ENCODE data around the gene FABP1.

FABP1 gene

GRCh38 chr2:88127888-88128653, at the start of gene FABP1:
Gene FABP1, minus strand, starts transcription at chr2:88128062. Its CDS starts 45 bp downstream, at chr2:88128017.
- DNase-seq, result no peak

- DNase-seq, result no peak
Measured at GRCh38 chr2:88177556-88177955, 49.7 kb upstream of the FABP1 start.

- DNase-seq, result no peak
Measured at GRCh38 chr2:88176352-88176984, 48.6 kb upstream of the FABP1 start.

- no peak for DNase-seq
Measured at GRCh38 chr2:88172882-88173281, 45.0 kb upstream of the FABP1 start.

GRCh38 chr2:88171966-88172365, 44.1 kb upstream of the FABP1 start:
- DNase-seq, result no peak

- DNase-seq, result no peak
Measured at GRCh38 chr2:88170472-88170892, 42.6 kb upstream of the FABP1 start.

- no peak for DNase-seq
Measured at GRCh38 chr2:88168386-88168785, 40.5 kb upstream of the FABP1 start.

- DNase-seq, result no peak
Measured at GRCh38 chr2:88167740-88168139, 39.9 kb upstream of the FABP1 start.

GRCh38 chr2:88165332-88166003, 37.6 kb upstream of the FABP1 start:
- DNase-seq, result no peak

GRCh38 chr2:88161446-88162244, 33.8 kb upstream of the FABP1 start:
- DNase-seq, result no peak

- no peak for DNase-seq
Measured at GRCh38 chr2:88160517-88160916, 32.7 kb upstream of the FABP1 start.

GRCh38 chr2:88159955-88160415, 32.1 kb upstream of the FABP1 start:
- DNase-seq, result peak; percentile 81

- DNase-seq, result no peak
Measured at GRCh38 chr2:88159481-88159880, 31.6 kb upstream of the FABP1 start.

GRCh38 chr2:88148929-88149438, 21.1 kb upstream of the FABP1 start:
- DNase-seq, result no peak

- no peak for DNase-seq
Measured at GRCh38 chr2:88147145-88147544, 19.3 kb upstream of the FABP1 start.

GRCh38 chr2:88146590-88146989, 18.7 kb upstream of the FABP1 start:
- no peak for DNase-seq

- DNase-seq, result no peak
Measured at GRCh38 chr2:88144914-88145497, 17.1 kb upstream of the FABP1 start.

GRCh38 chr2:88144271-88144670, 16.4 kb upstream of the FABP1 start:
- no peak for DNase-seq

- no peak for DNase-seq
Measured at GRCh38 chr2:88141952-88142351, 14.1 kb upstream of the FABP1 start.

- DNase-seq, result no peak
Measured at GRCh38 chr2:88139804-88140203, 11.9 kb upstream of the FABP1 start.

- DNase-seq, result no peak
Measured at GRCh38 chr2:88139203-88139702, 11.4 kb upstream of the FABP1 start.

GRCh38 chr2:88137833-88138232, 10.0 kb upstream of the FABP1 start:
- DNase-seq, result no peak

Measured in OCI-M1 (cell line).